Cardiac atrium fibroblast (primary cell): ENCODE measurements around the gene ERN2. TPM values are rescaled to one million over a fixed set of nuclear protein-coding genes. Genes with fewer than 3 reads are reported as not detected.

ENCODE experiments used
- total RNA-seq: library from RNA; depleted of rRNA; stranded (reverse); fragments of >200 nt; gene quantifications from 2 replicates; pipeline ENCODE4 v1.2.3, GENCODE V29; 2015

Gene ERN2
- 0.18 TPM in 1 of 2 replicates, not detected in the other for total RNA-seq

DNA sequence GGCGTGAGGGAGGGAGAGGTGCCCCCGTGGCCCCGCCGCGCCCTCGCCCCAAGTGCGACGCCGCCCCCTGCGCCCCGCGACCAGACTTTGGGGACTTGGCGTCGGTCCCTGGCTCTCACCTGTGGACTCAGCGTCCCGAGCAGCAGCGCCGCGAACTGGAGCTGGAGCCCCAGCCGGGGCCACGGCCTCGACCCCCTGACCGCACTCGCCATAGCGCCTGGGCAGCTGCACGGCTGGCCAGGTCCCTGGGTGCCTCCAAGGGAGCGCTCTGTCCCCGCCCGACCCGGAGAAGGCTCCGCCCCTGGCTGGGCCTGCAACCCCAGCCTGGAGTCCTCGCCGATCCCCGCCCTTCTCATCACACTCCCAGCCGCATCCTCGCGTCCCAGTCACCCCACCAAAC is at the start of gene ERN2:
TSS of gene ERN2 (minus strand) at position 247 of the 400 bp plus-strand sequence. CDS start at position 212, 35 bp downstream.

GRCh38 chr16:23754594-23755483 is 41.8 kb upstream of the ERN2 start, which contains the start of gene CHP2:
Gene CHP2, plus strand, starts transcription at chr16:23755026. Its CDS starts 24 bp downstream, at chr16:23755050.

GRCh38 chr16:23678430-23679273 is 34.4 kb downstream of the ERN2 start, which contains the start of gene PLK1:
Gene PLK1, plus strand, starts transcription at chr16:23678889. Its CDS starts 44 bp downstream, at chr16:23678933.

GRCh38 chr16:23640931-23641765 is 71.9 kb downstream of the ERN2 start, which contains the start of the genes DCTN5 and PALB2:
Gene DCTN5, plus strand, starts transcription at chr16:23641466. Its CDS starts 77 bp downstream, at chr16:23641543.
Gene PALB2, minus strand, starts transcription at chr16:23641310. Its CDS starts 153 bp downstream, at chr16:23641157.

Other genes with a start within 250 kb of the ERN2 start
- gene GGA2, start 202.7 kb downstream of the ERN2 start, total RNA-seq = 17.8 and 22.9 TPM in 2 replicates
- gene EARS2, start 155.9 kb downstream of the ERN2 start, total RNA-seq = 23.7 and 32.0 TPM in 2 replicates
- gene UBFD1, start 155.5 kb downstream of the ERN2 start, total RNA-seq = 85.2 and 122 TPM in 2 replicates
- gene NDUFAB1, start 116.9 kb downstream of the ERN2 start, total RNA-seq = 86.8 and 90.1 TPM in 2 replicates
- 4.7 and 14.6 TPM in 2 replicates for gene PALB2, start 71.9 kb downstream of the ERN2 start, total RNA-seq
- 39.5 and 53.8 TPM in 2 replicates for gene DCTN5, start 71.8 kb downstream of the ERN2 start, total RNA-seq
- 13.5 and 19.9 TPM in 2 replicates for gene PLK1, start 34.3 kb downstream of the ERN2 start, total RNA-seq
- not detected in 2 replicates for gene CHP2, start 41.8 kb upstream of the ERN2 start, total RNA-seq
- not detected in 2 replicates for gene PRKCB, start 122.8 kb upstream of the ERN2 start, total RNA-seq